HG02642 (cell line): Measurements from ENCODE around the gene AARS1.
"Not testable (repeated sequence)": the region's sequence is repeated elsewhere in the genome, so short reads cannot be mapped to it uniquely, and the experiment has no call there.

Experiments
- ATAC-seq: cut with Tn5 transposase; IDR thresholded peaks from one replicate; pipeline ENCODE4 v1.9.1; 2021; ENCODE audit warnings: mild to moderate bottlenecking; ENCODE audit not compliant: unreplicated experiment, poor library complexity

The AARS1 gene

DNA sequence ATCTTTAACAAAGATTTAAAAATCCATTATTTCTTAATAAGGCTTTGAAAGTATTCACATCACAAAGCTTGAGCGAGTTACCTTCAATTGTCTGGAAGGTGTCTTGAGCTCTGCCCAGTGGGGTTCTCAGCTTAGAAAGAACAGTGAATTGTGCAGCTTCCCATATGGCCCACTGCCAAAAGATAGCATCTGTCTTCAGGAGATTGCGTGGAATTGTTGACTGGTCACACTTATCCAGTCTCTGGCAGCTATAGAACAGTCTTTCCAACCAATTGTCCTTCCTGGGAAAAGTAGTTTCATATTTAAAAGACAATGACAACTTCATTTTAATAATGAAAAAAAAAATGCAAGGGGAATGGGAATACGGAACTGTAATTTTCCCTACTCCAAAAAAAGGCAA is 57.5 kb downstream of the AARS1 start:
- ATAC-seq, result not testable (repeated sequence)

DNA sequence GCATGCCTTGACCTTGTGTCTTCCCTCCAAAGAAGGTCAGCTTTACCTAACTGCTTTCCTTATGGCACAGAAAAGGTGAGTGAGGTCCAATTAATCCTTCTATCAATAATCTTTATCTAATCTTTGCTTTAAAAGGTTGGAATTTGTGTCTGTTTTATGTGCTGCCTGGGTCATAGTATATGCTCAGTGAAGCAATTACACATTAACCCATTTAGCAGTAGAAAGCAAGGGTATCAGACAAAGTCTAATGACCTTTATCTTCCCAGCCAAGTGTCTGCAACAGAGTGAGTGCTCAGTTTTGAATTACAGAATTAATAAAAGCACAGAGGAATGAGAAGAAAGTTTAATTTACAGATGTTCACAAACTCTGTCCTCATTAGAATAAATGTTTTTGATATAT is 63.3 kb downstream of the AARS1 start:
- ATAC-seq, result not testable (repeated sequence)

DNA sequence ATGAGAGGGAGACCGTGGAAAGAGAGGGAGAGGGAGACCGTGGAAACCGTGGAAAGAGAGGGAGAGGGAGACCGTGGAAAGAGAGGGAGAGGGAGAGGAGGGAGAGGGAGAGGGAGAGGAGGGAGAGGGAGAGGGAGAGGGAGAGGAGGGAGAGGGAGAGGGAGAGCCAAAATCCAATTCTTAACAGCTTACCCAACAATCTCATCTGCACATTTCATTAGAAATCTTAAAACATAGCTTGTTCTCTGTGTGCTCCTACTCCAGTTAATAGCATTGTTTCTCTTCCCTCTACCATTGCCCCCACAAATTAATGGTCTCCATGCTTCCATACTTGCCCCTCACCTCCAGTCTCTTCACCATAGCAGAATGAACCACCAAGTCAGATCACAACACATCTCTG is 63.9 kb downstream of the AARS1 start:
- ATAC-seq, result not testable (repeated sequence)

DNA sequence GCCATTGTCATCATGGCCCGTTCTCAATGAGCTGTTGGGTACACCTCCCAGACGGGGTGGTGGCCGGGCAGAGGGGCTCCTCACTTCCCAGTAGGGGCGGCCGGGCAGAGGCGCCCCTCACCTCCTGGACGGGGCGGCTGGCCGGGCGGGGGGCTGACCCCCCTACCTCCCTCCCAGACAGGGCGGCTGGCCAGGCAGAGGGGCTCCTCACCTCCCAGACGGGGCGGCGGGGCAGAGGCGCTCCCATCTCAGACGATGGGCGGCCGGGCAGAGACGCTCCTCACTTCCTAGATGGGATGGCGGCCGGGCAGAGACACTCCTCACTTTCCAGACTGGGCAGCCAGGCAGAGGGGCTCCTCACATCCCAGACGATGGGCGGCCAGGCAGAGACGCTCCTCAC is 64.7 kb downstream of the AARS1 start:
- not testable (repeated sequence) for ATAC-seq

DNA sequence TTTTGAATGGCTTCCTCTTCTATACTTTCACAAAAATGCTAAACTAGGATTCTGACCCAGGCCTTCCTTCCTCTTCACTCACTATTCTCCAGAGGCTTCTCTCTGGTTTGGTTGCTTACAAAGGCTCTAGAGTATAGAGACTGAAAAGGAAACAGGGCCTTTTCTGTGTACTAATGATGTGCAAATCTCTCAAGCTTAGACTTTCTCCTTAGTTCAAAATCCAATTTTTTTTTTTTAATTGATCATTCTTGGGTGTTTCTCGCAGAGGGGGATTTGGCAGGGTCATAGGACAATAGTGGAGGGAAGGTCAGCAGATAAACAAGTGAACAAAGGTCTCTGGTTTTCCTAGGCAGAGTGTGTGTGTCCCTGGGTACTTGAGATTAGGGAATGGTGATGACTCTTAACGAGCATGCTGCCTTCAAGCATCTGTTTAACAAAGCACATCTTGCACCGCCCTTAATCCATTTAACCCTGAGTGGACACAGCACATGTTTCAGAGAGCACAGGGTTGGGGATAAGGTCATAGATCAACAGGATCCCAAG is 65.3 kb downstream of the AARS1 start:
- ATAC-seq, result not testable (repeated sequence)

DNA sequence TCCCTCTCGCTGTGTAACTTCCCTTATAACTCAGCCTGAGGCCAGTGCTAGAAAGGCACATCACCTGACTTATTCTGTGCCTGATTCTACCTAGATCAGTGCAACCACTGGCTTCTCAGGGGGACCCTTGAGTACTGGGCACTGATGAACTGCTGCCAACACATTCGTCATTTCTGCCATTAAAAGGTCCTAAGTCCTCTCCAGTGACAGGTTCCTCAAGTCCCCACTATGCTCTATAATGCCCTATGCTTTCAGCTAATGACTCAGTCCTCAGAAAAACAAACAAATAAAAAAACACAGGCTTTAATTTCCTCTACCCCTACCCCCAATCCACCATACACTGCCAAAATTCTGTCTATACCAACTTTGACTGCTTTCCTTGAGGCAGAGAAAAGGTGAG is 66.1 kb downstream of the AARS1 start:
- not testable (repeated sequence) for ATAC-seq

DNA sequence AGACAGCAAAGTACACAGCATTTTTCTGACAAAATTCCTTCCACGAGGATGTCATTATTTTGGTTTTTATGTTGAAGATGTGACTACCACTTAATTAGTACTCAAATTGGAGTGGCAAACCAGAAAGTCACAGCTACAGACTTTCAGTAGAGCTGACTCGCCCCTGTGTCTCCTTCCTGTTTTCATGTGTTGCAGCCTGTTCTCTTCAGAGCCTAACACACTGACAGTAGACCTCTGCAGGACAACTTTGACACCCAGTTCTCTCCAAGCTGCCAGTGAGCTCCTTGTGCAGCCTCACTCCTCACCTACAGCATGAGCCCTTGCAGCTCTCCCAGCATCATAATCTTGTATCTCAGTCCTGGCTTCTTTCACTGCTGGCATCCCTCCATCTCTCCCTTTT is 66.7 kb downstream of the AARS1 start:
- not testable (repeated sequence) for ATAC-seq

DNA sequence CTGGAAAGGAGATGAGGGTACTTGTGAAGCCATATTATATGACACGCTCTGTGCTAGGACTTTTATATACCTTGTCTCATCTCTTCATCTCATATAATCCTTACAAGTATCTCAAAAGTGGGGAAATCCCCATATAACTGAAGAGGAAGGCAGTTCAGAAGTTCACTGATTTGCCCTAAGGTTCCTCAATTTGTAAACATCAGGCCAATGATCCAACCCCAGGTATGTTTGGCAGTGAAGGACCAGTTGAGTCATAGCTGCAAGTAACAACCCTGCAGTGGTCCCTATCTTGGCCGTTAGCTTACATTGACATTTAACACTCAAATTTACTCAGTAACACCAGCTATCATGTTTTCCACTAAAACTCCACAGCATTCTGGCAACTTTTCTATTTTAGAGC is 70.7 kb downstream of the AARS1 start:
- ATAC-seq, result not testable (repeated sequence)

DNA sequence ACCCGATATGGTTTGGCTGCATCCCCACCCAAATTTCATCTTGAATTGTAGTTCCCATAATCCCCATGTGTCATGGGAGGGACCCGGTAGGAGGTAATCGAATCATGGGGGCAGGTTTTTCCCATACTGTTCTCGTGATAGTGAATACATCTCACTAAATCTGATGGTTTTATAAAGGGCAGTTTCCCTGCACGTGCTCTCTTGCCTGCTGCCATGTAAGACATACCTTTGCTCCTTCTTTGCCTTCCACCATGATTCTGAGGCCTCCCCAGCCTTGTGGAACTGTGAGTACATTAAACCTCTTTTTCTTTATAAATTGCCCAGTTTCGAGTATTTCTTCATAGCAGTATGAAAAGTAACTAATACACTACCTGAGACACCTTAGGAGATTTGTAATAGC is 82.9 kb downstream of the AARS1 start:
- ATAC-seq, result not testable (repeated sequence)

DNA sequence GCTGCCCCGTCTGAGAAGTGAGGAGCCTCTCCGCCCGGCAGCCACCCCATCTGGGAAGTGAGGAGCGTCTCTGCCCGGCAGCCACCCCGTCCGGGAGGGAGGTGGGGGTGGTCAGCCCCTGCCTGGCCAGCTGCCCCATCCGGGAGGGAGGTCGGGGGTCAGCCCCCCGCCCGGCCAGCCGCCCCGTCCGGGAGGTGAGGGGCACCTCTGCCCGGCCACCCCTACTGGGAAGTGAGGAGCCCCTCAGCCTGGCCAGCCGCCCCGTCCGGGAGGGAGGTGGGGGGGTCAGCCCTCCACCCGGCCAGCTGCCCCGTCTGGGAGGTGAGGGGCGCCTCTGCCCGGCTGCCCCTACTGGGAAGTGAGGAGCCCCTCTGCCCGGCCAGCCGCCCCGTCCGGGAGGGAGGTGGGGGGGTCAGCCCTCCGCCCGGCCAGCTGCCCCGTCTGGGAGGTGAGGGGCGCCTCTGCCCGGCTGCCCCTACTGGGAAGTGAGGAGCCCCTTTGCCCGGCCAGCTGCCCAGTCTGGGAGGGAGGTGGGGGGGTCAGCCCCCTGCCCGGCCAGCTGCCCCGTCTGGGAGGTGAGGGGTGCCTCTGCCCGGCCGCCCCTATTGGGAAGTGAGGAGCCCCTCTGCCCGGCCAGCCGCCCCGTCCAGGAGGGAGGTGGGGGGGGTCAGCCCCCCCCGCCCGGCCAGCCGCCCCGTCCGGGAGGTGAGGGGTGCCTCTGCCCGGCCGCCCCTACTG is 84.5 kb downstream of the AARS1 start:
- not testable (repeated sequence) for ATAC-seq

DNA sequence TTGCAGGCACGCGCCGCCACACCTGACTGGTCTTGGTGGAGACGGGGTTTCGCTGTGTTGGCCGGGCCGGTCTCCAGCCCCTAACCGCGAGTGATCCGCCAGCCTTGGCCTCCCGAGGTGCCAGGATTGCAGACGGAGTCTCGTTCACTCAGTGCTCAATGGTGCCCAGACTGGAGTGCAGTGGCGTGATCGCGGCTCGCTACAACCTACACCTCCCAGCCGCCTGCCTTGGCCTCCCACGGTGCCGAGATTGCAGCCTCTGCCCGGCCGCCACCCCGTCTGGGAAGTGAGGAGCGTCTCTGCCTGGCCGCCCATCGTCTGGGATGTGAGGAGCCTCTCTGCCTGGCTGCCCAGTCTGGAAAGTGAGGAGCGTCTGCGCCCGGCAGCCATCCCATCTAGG is 85.3 kb downstream of the AARS1 start:
- not testable (repeated sequence) for ATAC-seq

DNA sequence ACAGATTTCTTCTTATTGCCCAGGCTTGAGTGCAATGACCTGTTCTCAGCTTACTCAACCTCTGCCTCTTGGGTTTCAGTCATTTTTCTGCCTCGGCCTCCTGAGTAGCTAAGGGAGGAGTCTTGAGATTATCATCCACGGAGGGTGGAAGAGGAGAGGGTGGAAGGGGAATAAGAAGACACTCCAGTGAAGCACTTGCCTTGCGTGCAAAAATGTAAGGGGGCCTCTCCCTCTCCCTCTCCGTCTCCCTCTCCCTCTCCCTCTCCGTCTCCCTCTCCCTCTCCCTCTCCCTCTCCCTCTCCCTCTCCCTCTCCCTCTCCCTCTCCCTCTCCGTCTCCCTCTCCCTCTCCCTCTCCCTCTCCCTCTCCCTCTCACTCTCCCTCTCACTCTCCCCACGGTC is 85.8 kb downstream of the AARS1 start:
- ATAC-seq, result not testable (repeated sequence)
